Frontal cortex (tissue), 4 donors: ENCODE data around the gene IFNGR1. TPM values are rescaled to one million over a fixed set of nuclear protein-coding genes. Genes with fewer than 3 reads are reported as not detected.
A peak's percentile ranks its signal among the peaks of the same experiment; 100 is the strongest.
"Not testable (repeated sequence)": the region's sequence is repeated elsewhere in the genome, so short reads cannot be mapped to it uniquely, and the experiment has no call there.

Experiments used
- DNase-seq, 2 donors: peaks; one replicate each; pipeline ENCODE4 v3.0.0; 2012; ENCODE audit warnings: low spot score in 2 of 2
- FAIRE-seq: peaks from 2 replicates; lab custom pipeline; 2012; peaks lifted over from hg19 to GRCh38; lab: Jason Lieb, UNC
- total RNA-seq: library from RNA; depleted of rRNA; stranded (reverse); fragments of >200 nt; gene quantifications from one replicate; pipeline ENCODE4 v1.2.3, GENCODE V29; 2014
- donor health status: control.
- donor health status: control.
- donor health status: control.

IFNGR1 gene
- total RNA-seq, result 66.4 TPM

DNA sequence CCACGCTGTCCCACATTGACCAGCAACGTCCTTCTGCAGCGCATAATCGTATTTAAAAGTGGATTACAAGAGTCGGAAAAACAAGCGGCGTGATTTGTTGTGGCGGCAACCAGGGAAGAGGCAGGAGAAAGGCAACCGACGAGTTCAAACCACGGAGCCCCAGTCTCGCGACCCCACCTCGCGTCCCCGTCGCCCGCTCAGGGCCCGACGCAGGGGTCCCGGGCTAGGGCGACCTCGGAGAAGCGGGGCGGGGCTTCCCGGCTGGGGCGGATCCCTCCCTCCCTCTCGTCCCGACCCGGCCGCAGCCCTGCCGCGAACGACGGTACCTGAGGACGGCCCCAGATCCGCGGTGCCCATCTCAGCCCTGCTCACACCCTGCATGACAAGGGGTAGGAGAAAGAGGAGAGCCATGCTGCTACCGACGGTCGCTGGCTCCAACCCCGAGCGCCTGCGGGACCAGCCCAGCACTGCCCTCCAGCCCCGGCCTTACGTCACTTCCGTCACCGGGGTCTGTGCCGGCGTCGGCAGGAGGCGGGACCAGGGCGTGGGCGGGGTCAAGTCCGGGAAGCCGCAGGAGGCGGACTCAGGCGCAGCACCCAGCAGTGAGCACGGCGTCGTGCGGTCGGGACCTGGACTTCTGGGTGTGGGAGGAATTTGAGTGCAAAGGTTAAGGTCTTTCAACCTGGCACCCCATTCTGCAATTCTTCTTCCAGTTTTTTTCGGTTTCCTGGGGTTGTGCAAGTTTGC, at the start of gene IFNGR1:
TSS of gene IFNGR1 (minus strand) at position 469 of the 747 bp plus-strand sequence. CDS start at position 411, 58 bp downstream.
- DNase-seq, result peak; percentile 88 to 92

DNA sequence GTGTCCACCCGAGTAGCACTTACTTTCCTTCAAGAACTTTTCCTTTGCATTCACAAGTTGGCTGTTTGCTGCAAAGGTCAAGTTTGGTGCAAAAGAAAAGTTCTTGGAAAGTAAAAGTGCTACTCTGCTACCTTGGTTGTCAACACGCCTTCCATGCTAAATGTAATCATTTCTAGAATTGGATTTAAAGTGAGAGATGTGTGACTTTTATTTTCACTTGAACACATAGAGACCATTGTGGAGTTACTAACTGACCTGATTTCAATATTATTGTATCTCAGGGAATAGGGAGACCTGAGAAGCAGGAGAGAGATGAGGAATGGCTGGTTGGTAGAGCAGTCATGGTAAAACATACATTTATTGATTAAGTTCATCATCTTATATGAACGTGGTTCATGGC, 49.7 kb upstream of the IFNGR1 start:
- FAIRE-seq (no peak), DNase-seq (no peak)

More for the DNA sequence above, at the start of gene IFNGR1:
- no peak for FAIRE-seq

DNA sequence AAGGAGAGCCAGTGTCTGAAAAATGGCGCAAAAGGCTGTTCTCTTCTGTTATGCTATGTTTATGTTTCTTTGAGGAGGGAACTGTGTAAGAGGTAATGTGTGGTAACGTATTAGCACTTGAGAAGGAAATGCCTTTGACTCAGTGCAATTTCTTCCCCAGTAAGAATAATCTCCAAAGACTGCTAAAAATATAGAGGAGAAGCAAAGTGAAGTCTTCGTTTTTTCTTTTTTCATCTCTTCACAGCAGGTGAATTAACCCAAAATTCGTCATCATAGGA, 47.1 kb upstream of the IFNGR1 start:
- DNase-seq (no peak), FAIRE-seq (no peak)

DNA sequence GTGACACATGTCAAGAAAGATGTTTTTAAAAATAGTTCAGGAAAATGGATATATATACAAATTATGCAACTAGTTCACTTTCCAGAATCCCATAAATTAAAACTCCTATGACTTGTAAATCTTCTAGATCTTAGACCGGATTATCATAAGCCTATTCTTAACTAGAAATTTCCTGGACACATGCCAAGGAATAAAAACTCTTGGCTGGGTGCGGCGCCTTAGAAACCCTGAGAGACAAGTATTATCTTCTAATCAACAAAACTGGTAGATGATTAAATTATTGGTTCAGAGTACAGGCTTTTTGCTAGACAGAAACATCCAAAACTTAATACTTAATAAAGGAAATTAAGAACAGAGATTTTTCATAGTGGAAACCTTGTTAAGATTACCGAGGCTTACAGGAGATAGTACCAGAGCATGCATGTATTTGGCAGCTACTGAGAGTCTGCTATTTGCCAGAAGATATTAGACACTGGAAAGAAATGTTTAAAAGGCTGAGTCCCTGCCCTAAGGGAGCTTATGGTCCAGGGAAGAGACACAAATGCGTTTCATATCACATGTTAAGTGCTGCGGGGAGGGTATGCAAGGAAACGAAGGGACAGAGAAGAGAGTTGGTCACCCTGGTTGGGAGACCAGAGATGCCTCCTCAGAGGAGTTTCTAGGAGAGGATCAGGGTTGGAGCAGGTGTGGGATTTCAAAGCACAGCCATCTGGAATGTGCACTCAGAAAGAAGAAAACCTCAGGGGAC, 46.5 kb upstream of the IFNGR1 start:
- DNase-seq, result no peak
- FAIRE-seq, result no peak

DNA sequence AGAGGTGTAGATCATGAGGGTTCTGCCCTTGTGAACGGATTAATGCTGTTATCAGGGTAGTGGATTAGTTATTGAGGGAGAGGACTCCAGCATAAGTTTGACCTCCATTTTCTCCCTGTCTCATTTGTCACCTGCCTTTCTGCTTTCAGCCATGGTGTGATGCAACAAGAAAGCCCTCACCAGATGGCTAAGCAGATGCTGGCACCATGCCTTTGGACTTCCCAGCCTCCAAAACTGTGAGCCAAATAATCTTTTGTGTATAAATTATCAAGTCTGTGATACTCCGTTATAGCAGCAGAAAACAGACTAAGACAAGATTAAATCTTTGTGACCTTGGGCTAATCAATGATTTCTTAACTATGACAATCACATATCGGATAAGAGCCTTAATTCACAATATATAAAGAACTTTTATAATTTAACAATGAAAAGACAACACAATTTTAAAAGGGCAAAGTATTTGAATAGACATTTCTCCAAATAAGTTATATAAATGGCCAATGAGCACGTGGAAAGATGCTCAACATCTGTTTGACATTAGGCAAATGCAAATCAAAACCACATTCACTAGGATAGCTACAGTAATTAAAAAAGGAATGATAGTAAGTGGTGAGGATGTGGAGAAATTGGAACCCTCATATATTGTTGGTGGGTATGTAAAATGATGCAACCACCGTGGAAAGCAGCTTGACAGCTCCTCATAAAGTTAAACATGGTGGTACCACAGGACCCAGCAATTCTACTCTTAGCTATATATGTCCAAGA, 45.3 kb upstream of the IFNGR1 start:
- FAIRE-seq (no peak), DNase-seq (no peak)

DNA sequence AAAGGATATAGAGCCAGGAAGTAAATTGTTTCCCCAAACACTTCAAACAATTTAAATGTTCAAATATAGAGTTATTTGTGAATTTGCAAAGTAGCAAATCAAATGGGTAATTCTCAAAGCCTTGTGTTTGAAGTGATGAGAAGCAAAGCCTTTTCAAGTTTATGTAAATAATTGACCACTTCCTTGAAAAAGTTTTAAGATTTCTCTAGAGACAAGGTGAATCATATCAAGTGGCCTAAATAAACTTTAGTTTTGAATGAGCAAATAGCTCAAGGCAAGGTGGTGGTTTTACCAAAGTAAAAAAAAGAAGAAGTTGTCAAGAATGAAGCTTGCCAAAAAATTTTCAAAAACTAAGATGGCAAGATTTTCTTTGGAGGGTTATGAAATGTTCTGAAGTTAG, 42.6 kb upstream of the IFNGR1 start:
- DNase-seq, result no peak
- no peak for FAIRE-seq

DNA sequence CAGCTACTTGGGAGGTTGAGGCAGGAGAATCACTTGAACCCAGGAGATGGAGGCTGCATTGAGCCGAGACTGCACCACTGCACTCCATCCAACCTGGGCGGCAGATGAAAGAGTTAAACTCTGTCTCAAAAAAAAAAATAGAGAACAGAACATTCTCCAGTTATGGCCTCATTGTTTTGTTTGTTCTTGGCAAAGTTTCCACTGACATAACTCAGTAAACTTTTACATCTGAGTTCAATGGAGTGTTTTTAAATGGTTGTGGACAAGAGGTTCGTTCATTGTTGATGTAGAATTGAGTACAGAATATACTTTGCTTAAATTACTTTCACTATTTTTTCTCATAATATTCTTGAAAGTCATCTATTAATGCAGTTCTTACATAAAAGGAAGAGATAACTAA, 42.2 kb upstream of the IFNGR1 start:
- no peak for FAIRE-seq
- no peak for DNase-seq

DNA sequence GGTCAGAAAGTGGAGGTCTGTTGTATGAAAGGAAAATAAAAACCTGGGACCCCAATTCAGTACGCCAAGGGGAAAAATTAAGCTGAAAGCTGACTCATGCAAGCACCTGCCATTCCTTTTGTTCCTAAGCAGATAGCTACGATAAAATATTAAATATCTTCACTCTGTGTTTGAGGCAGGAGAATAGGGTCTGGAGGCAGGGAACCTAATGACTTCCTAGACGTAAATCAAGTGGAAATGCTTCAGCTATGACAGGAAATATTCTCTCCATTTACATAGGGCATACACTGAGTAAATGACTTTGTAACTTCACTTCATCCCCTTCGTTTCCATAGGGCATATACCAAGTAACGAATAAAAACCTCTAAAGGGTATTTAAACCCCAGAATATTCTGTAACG, 41.0 kb upstream of the IFNGR1 start:
- DNase-seq (no peak), FAIRE-seq (no peak)

DNA sequence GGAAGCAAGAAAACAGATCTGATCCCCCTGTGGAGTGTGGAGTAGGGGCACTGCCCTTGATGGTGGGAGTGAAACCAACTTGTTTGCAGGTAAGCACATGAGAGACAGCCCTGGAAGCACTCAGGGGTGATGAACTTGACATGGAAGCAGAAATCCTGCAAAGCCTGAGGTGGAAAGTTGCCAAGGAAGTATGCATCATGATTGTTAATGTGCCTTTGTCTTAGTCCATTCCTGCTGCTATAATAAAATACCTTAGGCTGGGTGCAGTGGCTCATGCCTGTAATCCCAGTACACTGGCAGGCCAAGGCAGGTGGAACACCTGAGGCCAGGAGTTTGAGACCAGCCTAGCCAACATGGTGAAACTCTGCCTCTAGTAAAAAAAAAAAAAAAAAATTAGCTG, 40.2 kb upstream of the IFNGR1 start:
- no peak for DNase-seq
- FAIRE-seq, result no peak

DNA sequence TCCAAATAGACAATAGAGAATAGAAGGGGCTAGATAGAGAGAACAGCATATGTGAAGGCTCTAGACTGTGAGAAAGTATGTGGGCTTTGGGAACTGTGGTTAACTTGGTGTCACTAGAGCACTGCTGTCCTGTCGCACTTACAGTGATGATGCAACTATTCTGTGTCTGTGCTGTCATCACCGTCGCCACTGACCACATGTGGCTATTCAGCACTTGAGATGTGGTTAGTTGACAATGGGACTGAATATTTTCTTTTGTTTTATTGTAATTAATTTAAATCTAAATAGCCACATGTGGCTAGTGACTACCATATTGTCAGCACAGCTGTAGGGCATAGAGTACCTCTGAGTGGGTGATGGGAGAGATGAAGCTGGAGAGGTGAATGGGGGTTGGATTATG, 39.0 kb upstream of the IFNGR1 start:
- no peak for DNase-seq
- FAIRE-seq, result no peak

DNA sequence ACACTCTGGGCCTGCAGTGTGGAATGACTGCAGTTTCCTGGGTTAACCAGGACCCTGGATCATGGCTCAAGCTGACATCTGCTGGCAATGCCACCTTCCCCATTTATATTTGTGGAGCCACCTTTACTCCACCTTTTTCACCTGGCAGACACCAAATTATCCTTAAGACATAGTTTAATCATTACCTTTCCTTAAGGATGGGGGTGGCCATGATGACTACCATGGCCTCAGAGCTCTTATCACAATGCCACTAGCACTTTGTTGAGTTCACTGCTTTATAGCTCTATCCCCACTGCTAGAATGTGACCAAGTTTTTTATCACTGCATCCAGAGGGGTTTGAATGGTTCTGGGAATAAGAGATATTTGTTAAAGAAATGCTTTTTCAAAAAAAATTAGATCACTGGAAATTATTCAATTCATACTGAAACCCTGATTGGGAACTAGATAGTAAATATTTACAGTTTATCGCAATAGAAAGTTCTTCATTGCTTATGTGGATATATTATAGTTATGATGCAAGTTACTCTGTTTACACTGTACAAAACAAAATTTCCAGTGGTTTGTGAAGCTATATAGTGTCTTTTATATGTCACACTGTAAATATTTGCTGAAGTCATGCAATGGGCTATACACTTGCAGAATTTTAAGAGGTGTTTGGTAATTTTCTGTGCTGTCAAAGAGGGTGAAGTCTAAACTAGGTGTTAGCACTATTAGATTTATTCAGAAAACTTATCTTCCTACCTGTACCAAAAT, 37.3 kb upstream of the IFNGR1 start:
- no peak for FAIRE-seq

DNA sequence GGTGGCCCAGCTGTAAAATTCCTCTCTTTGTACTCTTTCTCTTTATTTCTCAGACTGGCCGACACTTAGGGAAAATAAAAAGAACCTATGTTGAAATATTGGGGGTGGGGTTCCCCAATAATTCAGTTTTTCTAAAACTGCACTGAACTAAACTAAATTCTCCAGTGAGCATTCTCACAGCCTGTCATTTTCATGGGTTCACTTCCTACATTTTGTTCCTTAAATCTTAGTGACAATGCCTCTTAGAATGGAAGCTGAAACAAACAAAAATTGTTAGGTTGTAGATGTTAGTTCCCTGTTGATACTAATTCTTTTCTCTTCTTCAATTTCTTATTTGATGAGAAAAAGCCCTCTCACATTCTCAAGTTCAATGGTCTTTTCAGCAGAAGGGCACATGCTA, 35.8 kb upstream of the IFNGR1 start:
- no peak for FAIRE-seq
- no peak for DNase-seq

More for the DNA sequence above, 37.3 kb upstream of the IFNGR1 start:
- no peak for DNase-seq

DNA sequence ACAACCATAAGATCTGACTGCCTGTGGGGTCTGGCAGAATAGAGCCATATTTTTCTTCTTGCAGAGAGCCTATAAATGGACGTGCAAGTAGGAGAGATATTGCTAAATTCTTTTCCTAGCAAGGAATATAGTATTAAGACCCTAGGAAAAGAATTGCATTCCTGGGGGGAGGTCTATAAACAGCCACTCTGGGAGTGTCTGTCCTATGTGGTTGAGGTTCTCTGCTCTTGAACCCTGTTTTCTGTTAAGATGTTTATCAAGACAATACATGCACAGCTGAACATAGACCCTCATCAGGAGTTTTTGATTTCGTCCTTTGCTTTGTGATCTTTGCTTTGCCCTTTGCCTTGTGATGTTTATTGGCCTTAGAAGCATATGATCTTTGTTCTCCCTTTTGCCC, 35.2 kb upstream of the IFNGR1 start:
- DNase-seq, FAIRE-seq: not testable (repeated sequence)

DNA sequence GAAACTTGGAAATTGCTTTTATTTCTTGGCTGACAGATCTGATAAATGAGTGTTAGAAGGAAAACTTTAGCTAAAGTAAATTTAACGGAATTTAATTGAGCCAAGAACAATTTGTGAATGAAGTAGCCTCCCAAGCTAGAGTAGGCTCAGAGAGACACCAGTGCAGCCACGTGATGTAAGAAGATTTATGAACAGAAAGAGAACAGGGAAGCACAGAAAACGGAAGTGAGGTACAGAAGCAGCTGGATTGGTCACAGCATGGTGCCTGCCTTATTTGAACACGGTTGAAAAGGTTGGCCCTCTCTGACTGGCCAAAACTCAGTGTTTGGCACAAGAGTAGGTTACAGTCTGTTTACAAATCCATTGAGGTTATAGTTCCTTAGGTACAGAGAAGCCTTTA, 29.5 kb upstream of the IFNGR1 start:
- FAIRE-seq, result no peak
- no peak for DNase-seq

DNA sequence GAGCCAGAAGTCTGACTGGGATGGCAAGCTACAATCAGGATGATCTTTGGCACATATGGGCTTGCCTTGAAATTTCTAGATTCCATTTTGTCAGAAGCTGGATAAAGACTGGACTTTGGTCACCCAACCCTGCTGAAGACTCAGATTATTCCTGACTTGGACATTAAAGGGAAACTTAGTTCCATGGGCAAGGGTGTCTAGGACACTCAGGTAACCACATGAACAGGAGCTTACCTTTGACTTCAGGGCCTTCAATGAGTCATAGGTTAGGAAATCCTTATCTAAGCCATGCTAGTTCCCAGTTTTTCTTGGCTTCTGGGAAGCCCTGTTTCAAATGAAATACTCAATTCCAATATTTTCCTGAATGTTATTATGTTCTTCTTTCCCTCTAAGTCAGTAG, 28.5 kb upstream of the IFNGR1 start:
- no peak for DNase-seq
- no peak for FAIRE-seq

DNA sequence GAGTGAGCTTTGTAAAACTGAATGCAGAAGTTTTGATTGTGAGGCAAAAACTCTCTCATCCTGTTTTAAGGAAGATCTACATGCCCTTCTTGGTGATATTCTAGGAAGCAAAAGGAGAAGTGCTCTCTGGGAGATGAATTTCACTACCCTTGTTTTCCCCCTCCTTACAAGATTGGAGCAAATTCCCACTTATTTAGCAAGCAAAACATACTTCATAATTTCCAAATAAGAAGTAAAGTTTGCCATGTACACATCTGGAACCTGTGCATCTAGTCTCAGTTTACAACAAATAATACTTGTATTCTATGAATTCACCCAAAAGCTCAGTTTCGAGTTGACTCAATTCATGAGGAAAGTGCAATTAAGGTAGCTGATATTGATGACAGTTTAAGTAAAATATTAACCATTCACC, 27.6 kb upstream of the IFNGR1 start:
- DNase-seq (no peak), FAIRE-seq (no peak)

DNA sequence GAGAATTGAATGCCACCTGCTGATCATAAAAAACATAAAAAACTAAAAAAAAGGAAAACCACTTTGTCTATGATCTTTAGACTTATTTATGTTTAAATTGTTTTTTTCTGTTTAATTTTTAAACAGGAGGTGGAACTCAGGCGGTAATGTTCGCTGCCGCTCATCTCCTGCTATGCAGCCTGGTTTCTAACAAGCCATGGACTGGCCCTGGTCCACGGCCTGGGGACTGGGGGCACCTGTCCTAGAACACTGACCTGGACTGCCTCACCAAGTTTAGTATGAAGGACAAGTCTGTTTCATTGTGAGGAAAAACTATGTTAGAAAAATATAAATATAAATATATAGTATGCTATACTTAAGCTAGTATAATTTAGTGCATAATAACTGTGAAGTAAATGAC, 27.0 kb upstream of the IFNGR1 start:
- FAIRE-seq (no peak), DNase-seq (no peak)

DNA sequence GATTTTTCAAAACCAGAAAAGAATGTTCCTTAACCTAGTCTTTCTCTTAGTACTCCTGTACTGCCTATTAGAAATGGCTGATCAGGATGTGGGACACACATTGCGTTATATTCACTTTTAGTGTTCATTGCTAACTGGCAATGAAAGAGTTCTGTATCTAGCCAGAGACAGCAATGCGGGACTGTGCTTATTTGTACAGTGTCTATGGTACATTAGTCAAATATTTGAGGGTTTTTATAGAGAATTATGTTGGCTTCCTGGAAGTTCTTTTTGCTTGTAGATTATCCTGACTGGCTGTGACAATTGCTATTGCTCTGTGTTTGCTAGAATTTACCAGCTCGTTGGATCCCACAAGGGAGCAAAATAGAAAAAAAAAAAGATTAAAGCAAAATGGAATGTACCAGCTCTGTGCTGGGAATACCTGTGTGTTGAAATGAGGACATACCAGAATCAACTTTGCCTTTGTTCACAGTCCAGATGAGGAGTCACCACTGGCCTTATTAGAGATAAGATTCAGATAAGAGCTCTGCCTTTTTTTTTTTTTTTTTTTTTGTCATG, 22.4 kb upstream of the IFNGR1 start:
- no peak for DNase-seq
- no peak for FAIRE-seq

DNA sequence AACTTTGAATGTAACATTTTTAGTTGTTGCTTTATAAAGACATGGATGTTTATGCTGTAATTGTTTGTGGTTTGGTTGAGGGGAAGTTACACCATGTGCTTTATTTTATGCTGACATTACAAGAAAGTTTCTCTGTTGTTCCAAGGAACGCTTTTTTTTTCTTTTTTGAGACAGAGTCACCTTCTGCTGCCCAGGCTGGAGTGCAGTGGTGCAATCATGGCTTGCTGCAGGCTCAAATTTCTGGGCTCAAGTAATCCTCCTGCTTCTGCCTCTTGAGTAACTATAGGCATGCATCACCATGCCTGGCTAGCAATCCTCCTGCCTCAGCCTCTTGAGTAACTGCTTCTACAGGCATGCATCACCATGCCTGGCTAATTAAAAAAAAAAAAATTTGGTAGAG, 21.0 kb upstream of the IFNGR1 start:
- DNase-seq (no peak), FAIRE-seq (no peak)
